GM23338 (cell line): ENCODE data around the gene SLC9A9.

Experiments
- CREB1 ChIP-seq: fragments of 250-450 bp; sonication (Bioruptor Pico); IDR thresholded peaks from 2 replicates; pipeline ENCODE4 v1.5.0; 2020; ENCODE audit warnings: low read depth, mild to moderate bottlenecking, moderate library complexity
- EZH2 ChIP-seq: fragments of 200-600 bp; sonication (generic); IDR thresholded peaks from one replicate; pipeline ENCODE4 v1.8.0; 2017; ENCODE audit warnings: antibody characterized with exemption, mild to moderate bottlenecking, low read depth; ENCODE audit not compliant: unreplicated experiment
- NANOG ChIP-seq: IDR thresholded peaks from 2 replicates; pipeline ENCODE4 v1.6.1; 2016; ENCODE audit warnings: antibody characterized with exemption, borderline replicate concordance
- TF ChIP-seq, protein P1 (sequence below), 2 experiments: fragments of 200-600 bp in 1 of 2; sonication (generic) in 1 of 2; conservative IDR thresholded peaks; 2 replicates each; pipeline versions ENCODE4 v1.5.1 to v1.6.1; 2016 to 2017; ENCODE audit warnings: antibody characterized with exemption in 2 of 2, low read depth in 2 of 2, mild to moderate bottlenecking in 2 of 2, moderate library complexity in 1 of 2

DNA sequence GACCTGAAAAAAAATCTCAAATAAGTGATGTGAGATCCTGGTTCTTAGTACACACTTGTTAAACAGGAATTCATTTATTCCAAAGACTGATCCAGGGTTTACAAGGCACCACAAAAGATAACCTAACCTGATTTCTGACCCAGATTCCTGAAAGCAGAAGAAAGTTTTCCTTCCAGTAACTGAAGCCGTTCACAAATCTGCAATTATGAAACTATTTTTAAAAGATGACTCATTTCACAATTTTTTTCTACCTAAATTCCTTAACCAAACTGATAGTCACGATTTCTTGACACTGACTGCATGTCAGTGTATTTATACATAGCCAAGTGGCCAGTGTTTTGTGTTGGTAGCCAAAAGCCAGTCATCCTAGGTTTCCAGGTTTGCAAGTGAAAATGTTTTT is 17.1 kb downstream of the SLC9A9 start:
- TF ChIP-seq, protein P1, sequence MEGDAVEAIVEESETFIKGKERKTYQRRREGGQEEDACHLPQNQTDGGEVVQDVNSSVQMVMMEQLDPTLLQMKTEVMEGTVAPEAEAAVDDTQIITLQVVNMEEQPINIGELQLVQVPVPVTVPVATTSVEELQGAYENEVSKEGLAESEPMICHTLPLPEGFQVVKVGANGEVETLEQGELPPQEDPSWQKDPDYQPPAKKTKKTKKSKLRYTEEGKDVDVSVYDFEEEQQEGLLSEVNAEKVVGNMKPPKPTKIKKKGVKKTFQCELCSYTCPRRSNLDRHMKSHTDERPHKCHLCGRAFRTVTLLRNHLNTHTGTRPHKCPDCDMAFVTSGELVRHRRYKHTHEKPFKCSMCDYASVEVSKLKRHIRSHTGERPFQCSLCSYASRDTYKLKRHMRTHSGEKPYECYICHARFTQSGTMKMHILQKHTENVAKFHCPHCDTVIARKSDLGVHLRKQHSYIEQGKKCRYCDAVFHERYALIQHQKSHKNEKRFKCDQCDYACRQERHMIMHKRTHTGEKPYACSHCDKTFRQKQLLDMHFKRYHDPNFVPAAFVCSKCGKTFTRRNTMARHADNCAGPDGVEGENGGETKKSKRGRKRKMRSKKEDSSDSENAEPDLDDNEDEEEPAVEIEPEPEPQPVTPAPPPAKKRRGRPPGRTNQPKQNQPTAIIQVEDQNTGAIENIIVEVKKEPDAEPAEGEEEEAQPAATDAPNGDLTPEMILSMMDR (conservative IDR thresholded peaks at IDR 0.05; ENCODE audit: low read depth in 2 of 2), result no peak
- TF ChIP-seq CREB1 (CRISPR knock-in tag), result no peak
- TF ChIP-seq EZH2, result no peak
- no peak for TF ChIP-seq NANOG
